Testis (tissue), 3 donors: Measurements from ENCODE around the gene EPHA6. TPM values are rescaled to one million over a fixed set of nuclear protein-coding genes. Genes with fewer than 3 reads are reported as not detected.

Experiments used
- DNase-seq: peaks from one replicate; pipeline ENCODE4 v3.0.0-alpha.2; 2019
- H3K27ac ChIP-seq, 2 donors: fragments of 200-600 bp; sonication (generic); one replicate each; pipeline ENCODE4 v1.5.1; 2019
- H3K27me3 ChIP-seq: fragments of 200-600 bp; sonication (generic); one replicate; pipeline ENCODE4 v1.5.1; 2019
- H3K36me3 ChIP-seq: fragments of 200-600 bp; sonication (generic); one replicate; pipeline ENCODE4 v1.5.1; 2017; ENCODE audit warnings: low read depth; ENCODE audit errors: missing control alignments
- H3K4me1 ChIP-seq: fragments of 200-600 bp; sonication (generic); one replicate; pipeline ENCODE4 v1.5.1; 2019
- H3K4me3 ChIP-seq, 2 donors: fragments of 200-600 bp; sonication (generic); one replicate each; pipeline ENCODE4 v1.5.1; 2017 to 2019
- H3K9me3 ChIP-seq: fragments of 200-600 bp; sonication (generic); one replicate; pipeline ENCODE4 v1.5.1; 2017
- POLR2A ChIP-seq: fragments of 450-650 bp; IDR thresholded peaks from one replicate; pipeline ENCODE4 v1.6.1; 2017; ENCODE audit warnings: antibody characterized with exemption, mild to moderate bottlenecking, moderate library complexity
- WGBS, 2 donors: methylation state at CpG; one replicate each; pipeline ENCODE4 v1.1.5; 2018; 5-methylcytosine and 5-hydroxymethylcytosine counted together
- intact Hi-C: fragments of 100-400 bp; cut with DNase I; formaldehyde crosslinking; loops from one replicate; pipeline ENCODE4 v1.15.1; 2023; ENCODE audit warnings: low total_unique reads
- polyA plus RNA-seq: library from polyadenylated mRNA; stranded (reverse); fragments of 350-450 nt; fragmentation: Illumina TruSeq; extraction: RNeasy Lipid Tissue Mini Kit (QIAGEN cat#74804); gene quantifications from one replicate; pipeline ENCODE4 v1.2.3, GENCODE V29; 2014; ENCODE audit warnings: low read depth, low replicate concordance; ENCODE audit not compliant: insufficient read depth
- total RNA-seq, 2 donors: library from RNA; depleted of rRNA; stranded (reverse); fragments of >200 nt; gene quantifications; one replicate each; pipeline ENCODE4 v1.2.3, GENCODE V29; 2016
- TF ChIP-seq, protein P1 (sequence below), 3 experiments: fragments of 450-650 bp in 2 of 3; fragments of 200-600 bp in 1 of 3; sonication (generic) in 1 of 3; IDR thresholded peaks; one replicate each; pipeline ENCODE4 v1.5.1; 2016 to 2019; ENCODE audit warnings: antibody characterized with exemption in 3 of 3, mild to moderate bottlenecking in 2 of 3, moderate library complexity in 1 of 3

The EPHA6 gene
- total and polyA plus RNA-seq, 3 donors from 2014 or later, result 9.8 to 33.0 (median 21.2) TPM

DNA sequence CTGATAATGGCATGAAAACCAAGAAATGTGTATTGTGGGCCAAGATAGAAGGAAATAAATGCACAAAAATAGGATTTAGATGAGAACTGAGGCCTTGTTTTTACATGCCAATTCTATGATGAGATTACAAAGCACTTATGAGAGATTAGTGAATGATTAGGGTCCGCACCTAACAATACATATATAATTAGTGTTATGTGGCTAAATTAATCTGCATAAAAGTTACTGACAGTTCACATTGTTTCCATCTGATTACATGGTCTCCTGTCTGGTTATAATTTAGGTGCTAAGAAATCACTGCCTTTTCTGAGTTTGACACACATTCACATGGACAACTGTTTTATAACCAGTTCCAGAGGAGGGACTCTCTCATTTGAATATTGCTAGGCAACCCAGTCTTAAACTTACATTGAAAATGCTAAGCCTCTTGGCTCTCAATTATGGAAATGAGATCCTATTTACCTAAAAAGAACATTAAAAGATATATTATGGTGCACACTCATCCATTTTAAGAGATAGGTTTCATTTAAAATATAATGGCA, 833.1 kb downstream of the EPHA6 start:
- intact Hi-C loops, result no loop called here
- H3K27me3 ChIP-seq, result no peaks in the 10 kb centered on the region
- H3K36me3 ChIP-seq, result no peaks in the 10 kb centered on the region
- 77 to 90% methylated on average over 1 of the region's 1 CpG for WGBS, 2 donors
- TF ChIP-seq, protein P1, sequence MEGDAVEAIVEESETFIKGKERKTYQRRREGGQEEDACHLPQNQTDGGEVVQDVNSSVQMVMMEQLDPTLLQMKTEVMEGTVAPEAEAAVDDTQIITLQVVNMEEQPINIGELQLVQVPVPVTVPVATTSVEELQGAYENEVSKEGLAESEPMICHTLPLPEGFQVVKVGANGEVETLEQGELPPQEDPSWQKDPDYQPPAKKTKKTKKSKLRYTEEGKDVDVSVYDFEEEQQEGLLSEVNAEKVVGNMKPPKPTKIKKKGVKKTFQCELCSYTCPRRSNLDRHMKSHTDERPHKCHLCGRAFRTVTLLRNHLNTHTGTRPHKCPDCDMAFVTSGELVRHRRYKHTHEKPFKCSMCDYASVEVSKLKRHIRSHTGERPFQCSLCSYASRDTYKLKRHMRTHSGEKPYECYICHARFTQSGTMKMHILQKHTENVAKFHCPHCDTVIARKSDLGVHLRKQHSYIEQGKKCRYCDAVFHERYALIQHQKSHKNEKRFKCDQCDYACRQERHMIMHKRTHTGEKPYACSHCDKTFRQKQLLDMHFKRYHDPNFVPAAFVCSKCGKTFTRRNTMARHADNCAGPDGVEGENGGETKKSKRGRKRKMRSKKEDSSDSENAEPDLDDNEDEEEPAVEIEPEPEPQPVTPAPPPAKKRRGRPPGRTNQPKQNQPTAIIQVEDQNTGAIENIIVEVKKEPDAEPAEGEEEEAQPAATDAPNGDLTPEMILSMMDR (IDR thresholded peaks at IDR 0.05), result no peak
- TF ChIP-seq POLR2A, result no peak
- no peaks in the 10 kb centered on the region for H3K9me3 ChIP-seq
- no peak overlapping the region for H3K4me3 ChIP-seq
- no peak overlapping the region for H3K27ac ChIP-seq
- DNase-seq, result no peak
- no peaks in the 10 kb centered on the region for H3K4me1 ChIP-seq

DNA sequence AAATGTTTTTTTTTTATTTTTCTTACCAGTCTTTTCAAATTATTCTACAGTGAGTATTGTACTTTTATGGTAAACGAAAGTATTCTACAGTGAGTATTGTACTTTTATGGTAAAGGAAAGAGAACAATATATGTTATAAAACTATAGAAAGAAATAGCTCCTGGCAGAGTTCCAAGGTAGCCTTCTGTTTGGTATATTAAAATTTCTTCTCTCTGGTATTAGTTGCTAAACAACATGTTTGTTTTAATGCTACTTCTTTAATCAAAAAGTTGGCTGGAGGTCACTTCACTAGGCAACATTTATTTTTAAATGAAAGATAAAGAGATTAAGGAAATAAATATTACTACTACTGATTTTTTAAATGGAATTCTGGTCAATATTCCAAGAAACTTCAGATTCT, 841.6 kb downstream of the EPHA6 start:
- intact Hi-C loops, result no loop called here
- 66 to 81% methylated on average over 1 of the region's 1 CpG for WGBS, 2 donors
- Histone ChIP-seq H3K27me3 (no peaks in the 10 kb centered on the region), H3K4me3 (no peak overlapping the region), H3K9me3 (no peaks in the 10 kb centered on the region), H3K27ac (no peak overlapping the region), H3K36me3 (no peaks in the 10 kb centered on the region), H3K4me1 (no peaks in the 10 kb centered on the region)
- DNase-seq, result no peak
- no peak for TF ChIP-seq POLR2A
- TF ChIP-seq, protein P1 (IDR thresholded peaks at IDR 0.05), result no peak

DNA sequence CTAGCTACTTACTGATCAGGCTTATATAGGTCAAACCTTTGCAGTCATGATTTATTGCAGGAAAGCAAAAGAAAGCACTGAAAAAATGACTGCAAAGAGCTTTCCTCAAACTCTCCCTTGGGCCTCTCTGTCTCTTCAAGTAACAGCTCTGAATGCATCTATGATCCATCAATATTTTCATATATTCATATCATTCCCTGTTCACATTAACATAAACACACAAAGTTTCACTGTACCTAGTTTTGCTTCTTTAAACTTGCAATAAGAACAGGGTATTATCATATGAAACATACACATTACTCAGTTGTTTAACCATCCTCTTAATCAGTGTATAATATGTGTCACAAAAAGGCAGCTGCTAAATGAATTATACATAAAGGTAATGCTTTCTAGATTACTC, 842.2 kb downstream of the EPHA6 start:
- Histone ChIP-seq H3K4me1 (no peaks in the 10 kb centered on the region), H3K9me3 (no peaks in the 10 kb centered on the region), H3K36me3 (no peaks in the 10 kb centered on the region), H3K27me3 (no peaks in the 10 kb centered on the region), H3K27ac (no peak overlapping the region), H3K4me3 (no peak overlapping the region)
- DNase-seq, result no peak
- intact Hi-C loops, result no loop called here
- TF ChIP-seq, protein P1 (IDR thresholded peaks at IDR 0.05), result no peak
- no peak for TF ChIP-seq POLR2A

DNA sequence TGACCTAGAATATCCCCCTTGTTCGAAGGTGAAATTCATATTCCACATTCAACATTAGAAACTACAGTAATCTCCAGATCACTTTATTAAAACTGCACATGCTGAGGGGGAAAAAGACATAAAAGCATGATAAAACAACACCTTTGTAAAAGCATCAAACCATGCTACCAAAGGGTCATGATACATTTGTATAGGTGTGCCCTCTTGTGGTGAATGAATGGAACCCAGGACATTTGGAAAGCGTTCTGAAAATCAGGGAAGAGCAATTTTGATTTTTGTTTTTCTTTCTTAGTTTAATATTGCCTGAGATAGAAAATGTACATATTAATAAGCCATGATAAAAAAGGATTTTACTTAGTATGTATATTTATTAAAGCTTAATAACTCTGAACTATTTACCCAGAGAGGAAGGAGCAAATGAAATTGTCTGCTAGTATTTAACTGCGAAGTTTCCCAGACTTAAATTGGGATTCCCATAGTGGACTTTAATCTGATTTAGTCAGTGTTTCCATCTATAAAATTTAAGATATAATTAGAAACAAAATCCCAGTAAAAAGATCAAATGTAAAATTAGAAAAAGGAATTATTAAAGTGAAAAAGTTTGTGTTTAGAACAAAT, 844.4 kb downstream of the EPHA6 start:
- DNase-seq, result no peak
- intact Hi-C loops, result no loop called here
- no peak overlapping the region for H3K27ac ChIP-seq
- H3K4me3 ChIP-seq, result no peak overlapping the region
- no peaks in the 10 kb centered on the region for H3K27me3 ChIP-seq
- no peaks in the 10 kb centered on the region for H3K36me3 ChIP-seq
- no peaks in the 10 kb centered on the region for H3K4me1 ChIP-seq
- 55 to 57% methylated on average over 3 of the region's 3 CpGs for WGBS, 2 donors
- no peaks in the 10 kb centered on the region for H3K9me3 ChIP-seq
- no peak for TF ChIP-seq POLR2A
- TF ChIP-seq, protein P1 (IDR thresholded peaks at IDR 0.05), result peak; percentile 25 to 52 (median 44)

DNA sequence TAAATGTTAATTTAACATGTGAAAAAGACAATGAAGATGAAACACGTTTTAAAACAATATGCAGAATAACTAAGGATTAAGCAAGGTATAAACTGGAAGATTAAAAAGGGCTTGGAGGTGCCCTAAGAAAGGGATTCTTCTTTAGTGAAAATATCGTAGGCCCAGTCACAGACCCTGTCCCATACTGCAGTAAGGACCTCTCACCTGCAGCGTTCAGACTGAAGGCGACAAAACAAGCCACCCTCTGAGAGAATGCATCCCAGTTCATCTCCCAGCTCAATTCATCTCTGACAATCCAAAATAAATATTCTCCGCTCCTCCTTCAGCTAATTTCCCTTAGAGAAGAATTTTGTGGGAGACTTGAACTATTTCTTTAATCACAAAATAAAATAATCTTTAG, 847.9 kb downstream of the EPHA6 start:
- TF ChIP-seq, protein P1 (IDR thresholded peaks at IDR 0.05), result no peak
- TF ChIP-seq POLR2A, result no peak
- WGBS, 2 donors, result 75 to 80% methylated on average over 5 of the region's 5 CpGs
- H3K27me3 ChIP-seq, result no peaks in the 10 kb centered on the region

More for the DNA sequence above, 847.9 kb downstream of the EPHA6 start:
- no peak for DNase-seq
- Histone ChIP-seq H3K4me3 (no peak overlapping the region), H3K36me3 (no peaks in the 10 kb centered on the region), H3K4me1 (peaks cover 7% of the 10 kb centered on the region), H3K9me3 (no peaks in the 10 kb centered on the region), H3K27ac (no peak overlapping the region)
- intact Hi-C loops, result no loop called here
